GM12878 (cell line): ENCODE results near the gene APLP1. TPM values are rescaled to one million over a fixed set of nuclear protein-coding genes. Genes with fewer than 3 reads are reported as not detected.

Experiments
- ATAC-seq: fragments of 200-7000 bp; cut with Tn5 transposase; 3 replicates; pipeline ENCODE4 v1.9.1; 2020; ENCODE audit warnings: mild to moderate bottlenecking, moderate library complexity
- BruUV-seq: library from RNA; stranded (reverse); fragments of 400-500 nt; replicated peaks from 2 replicates; lab custom pipeline; 2021; lab: Mats Ljungman, UMichigan
- CTCF ChIA-PET: fragments of 300-600 bp; sonication (Branson Sonifier 250); formaldehyde crosslinking; extraction: SDS; loops from one replicate; lab custom pipeline; 2021; ENCODE audit warnings: inconsistent platforms; lab: Yijun Ruan, JAX
- POLR2A ChIA-PET: fragments of 350-600 bp; formaldehyde crosslinking; extraction: SDS; loops from one replicate; lab custom pipeline; 2021; ENCODE audit warnings: inconsistent platforms; lab: Charles Lee
- RAD21 ChIA-PET: fragments of 300-600 bp; sonication (Branson Sonifier 250); formaldehyde crosslinking; loops from one replicate; lab custom pipeline; 2023; ENCODE audit warnings: antibody characterized with exemption; ENCODE audit not compliant: unreplicated experiment; lab: Charles Lee
- SMC1A ChIA-PET: fragments of 300-600 bp; sonication (Branson Sonifier 250); formaldehyde crosslinking; loops from one replicate; lab custom pipeline; 2023; ENCODE audit not compliant: unreplicated experiment, uncharacterized antibody; lab: Charles Lee
- DNase-seq: peaks from one replicate; pipeline ENCODE4 v3.0.0-alpha.2; 2011; ENCODE audit warnings: low read depth, low spot score
- FAIRE-seq: peaks from 3 replicates; lab custom pipeline; 2011; peaks lifted over from hg19 to GRCh38; lab: Jason Lieb, UNC
- H2AFZ ChIP-seq: 2 replicates; pipeline ENCODE4 v1.6.0; 2011; ENCODE audit warnings: low read depth, low read length, control low read depth; ENCODE audit not compliant: control insufficient read depth
- H3K27ac ChIP-seq: 2 replicates; pipeline ENCODE4 v1.5.1; 2011; ENCODE audit warnings: control low read depth; ENCODE audit not compliant: control insufficient read depth, insufficient read depth
- H3K27me3 ChIP-seq, 2 experiments: replicated peaks in 1 of 2; 2 replicates each; pipeline versions ENCODE4 v1.6.0 to v1.6.1; 2011; ENCODE audit warnings: low read length in 1 of 2; ENCODE audit not compliant: control insufficient read depth in 2 of 2, insufficient read depth in 2 of 2
- H3K36me3 ChIP-seq, 2 experiments: 2 replicates each; pipeline ENCODE4 v1.5.1; 2011; ENCODE audit warnings: low read length in 1 of 2; ENCODE audit not compliant: control insufficient read depth in 2 of 2, insufficient read depth in 2 of 2
- H3K4me1 ChIP-seq: 2 replicates; pipeline ENCODE4 v1.6.1; 2011; ENCODE audit warnings: mild to moderate bottlenecking, low read length, moderate library complexity, mixed read lengths; ENCODE audit not compliant: control insufficient read depth, insufficient read depth
- H3K4me2 ChIP-seq: 2 replicates; pipeline ENCODE4 v1.6.0; 2011; ENCODE audit warnings: control low read depth; ENCODE audit not compliant: control insufficient read depth, insufficient read depth
- H3K4me3 ChIP-seq: fragments of 200-600 bp; sonication (generic); 2 replicates; pipeline ENCODE4 v1.5.1; 2016
- H3K79me2 ChIP-seq: 2 replicates; pipeline ENCODE4 v1.6.0; 2011; ENCODE audit warnings: low read length; ENCODE audit not compliant: control insufficient read depth, insufficient read depth
- H3K9ac ChIP-seq: 2 replicates; pipeline ENCODE4 v1.8.0; 2011; ENCODE audit warnings: low read length, control low read depth, mixed read lengths; ENCODE audit not compliant: control insufficient read depth, insufficient read depth
- H3K9me3 ChIP-seq: replicated peaks from 3 replicates; pipeline ENCODE4 v1.5.1; 2011; ENCODE audit warnings: mild to moderate bottlenecking, low read length; ENCODE audit not compliant: control insufficient read depth, insufficient read depth
- H4K20me1 ChIP-seq: 2 replicates; pipeline ENCODE4 v1.6.0; 2011; ENCODE audit not compliant: control insufficient read depth, insufficient read depth
- MEF2B ChIP-seq: fragments of 450-650 bp; IDR thresholded peaks from 2 replicates; pipeline ENCODE4 v1.6.1; 2018; ENCODE audit warnings: mild to moderate bottlenecking, moderate library complexity; ENCODE audit not compliant: partially characterized antibody, poor library complexity, severe bottlenecking
- MLLT1 ChIP-seq: fragments of 450-650 bp; IDR thresholded peaks from 2 replicates; pipeline ENCODE4 v1.6.1; 2016; ENCODE audit warnings: mild to moderate bottlenecking
- MYB ChIP-seq: fragments of 150-350 bp; IDR thresholded peaks from 2 replicates; pipeline ENCODE4 v1.6.1; 2014; ENCODE audit warnings: mild to moderate bottlenecking, low read depth, low read length, borderline replicate concordance
- MYC ChIP-seq: IDR thresholded peaks from 2 replicates; pipeline ENCODE4 v1.6.1; 2011; ENCODE audit warnings: mild to moderate bottlenecking, low read length, moderate library complexity, inconsistent platforms; ENCODE audit not compliant: insufficient read depth, insufficient replicate concordance, insufficient read length, severe bottlenecking
- NR2F1 ChIP-seq: fragments of 450-650 bp; conservative IDR thresholded peaks from 2 replicates; pipeline ENCODE4 v1.6.1; 2017; ENCODE audit warnings: mild to moderate bottlenecking
- POLR2A ChIP-seq: IDR thresholded peaks from 2 replicates; pipeline ENCODE4 v1.6.1; 2011; ENCODE audit warnings: low read depth, mild to moderate bottlenecking, low read length
- SMARCA5 ChIP-seq: fragments of 450-650 bp; IDR thresholded peaks from 2 replicates; pipeline ENCODE4 v1.6.1; 2017; ENCODE audit warnings: mild to moderate bottlenecking
- STAT1 ChIP-seq: fragments of 450-650 bp; conservative IDR thresholded peaks from 2 replicates; pipeline ENCODE4 v1.6.1; 2014; ENCODE audit warnings: antibody characterized with exemption, mild to moderate bottlenecking
- ZNF384 ChIP-seq: IDR thresholded peaks from 2 replicates; pipeline ENCODE4 v1.6.1; 2012; ENCODE audit warnings: low read depth, mild to moderate bottlenecking, low read length, improper control_type of control experiment, borderline replicate concordance
- WGBS: methylation state at CpG from one replicate; pipeline ENCODE4 v1.1.6; 2016; ENCODE audit warnings: low lambda C conversion rate; ENCODE audit not compliant: insufficient replicate concordance, insufficient coverage; ENCODE audit errors: missing lambda C conversion rate; 5-methylcytosine and 5-hydroxymethylcytosine counted together
- in situ Hi-C: fragments of 300-500 bp; cut with MboI; formaldehyde crosslinking; loops from 9 replicates; pipeline ENCODE4 v1.14.3; 2018; ENCODE audit warnings: mixed read lengths
- intact Hi-C: fragments of 100-400 bp; cut with micrococcal nuclease; formaldehyde crosslinking; loops from one replicate; pipeline ENCODE4 v1.14.2; 2022; ENCODE audit not compliant: unreplicated experiment
- polyA plus RNA-seq, 11 experiments: library from polyadenylated mRNA; depleted of rRNA in 4 of 11; unstranded in 6 of 11; stranded (reverse) in 5 of 11; fragments of >200 nt; fragmentation: Nextera tagmentation in 4 of 11; fragmentation: Illumina TruSeq in 1 of 11; extraction: Ambion mirVana in 4 of 11; extraction: Trizol in 1 of 11; gene quantifications; 1 replicate in 1 of 11; 2 replicates in 10 of 11; pipeline versions ENCODE4 v1.2.1 to v1.2.3, GENCODE V29; 2011 to 2016; ENCODE audit warnings: inconsistent platforms in 2 of 11, missing spikeins in 2 of 11, low read depth in 1 of 11
- total RNA-seq, 4 experiments: library from RNA; depleted of rRNA in 3 of 4; stranded (reverse); fragments of >200 nt in 3 of 4; fragmentation: Illumina TruSeq in 1 of 4; extraction: Trizol in 1 of 4; gene quantifications; 2 replicates each; pipeline versions ENCODE4 v1.2.1 to v1.2.3, GENCODE V29; 2013 to 2021
- TF ChIP-seq, protein P1 (sequence below), 3 experiments: IDR thresholded peaks in 2 of 3; conservative IDR thresholded peaks in 1 of 3; 2 replicates each; pipeline ENCODE4 v1.5.1; 2011; ENCODE audit warnings: low read depth in 3 of 3, low read length in 3 of 3, mild to moderate bottlenecking in 3 of 3, control low read depth in 2 of 3, moderate library complexity in 2 of 3, inconsistent platforms in 1 of 3, mixed read lengths in 1 of 3; ENCODE audit not compliant: control insufficient read depth in 2 of 3, insufficient read depth in 1 of 3; ENCODE audit errors: extremely low read depth in 1 of 3
- TF ChIP-seq, protein P2 (sequence below): IDR thresholded peaks from 2 replicates; pipeline ENCODE4 v1.6.1; 2011; ENCODE audit warnings: low read depth, low read length, improper control_type of control experiment, borderline replicate concordance

Gene APLP1
- total and polyA plus RNA-seq, 10 of the 15 experiments (the other 5 are each of a cell fraction or from before 2014, with no cell fraction given), result 0.07 to 2.2 (median 0.91) TPM; not detected in 1

DNA sequence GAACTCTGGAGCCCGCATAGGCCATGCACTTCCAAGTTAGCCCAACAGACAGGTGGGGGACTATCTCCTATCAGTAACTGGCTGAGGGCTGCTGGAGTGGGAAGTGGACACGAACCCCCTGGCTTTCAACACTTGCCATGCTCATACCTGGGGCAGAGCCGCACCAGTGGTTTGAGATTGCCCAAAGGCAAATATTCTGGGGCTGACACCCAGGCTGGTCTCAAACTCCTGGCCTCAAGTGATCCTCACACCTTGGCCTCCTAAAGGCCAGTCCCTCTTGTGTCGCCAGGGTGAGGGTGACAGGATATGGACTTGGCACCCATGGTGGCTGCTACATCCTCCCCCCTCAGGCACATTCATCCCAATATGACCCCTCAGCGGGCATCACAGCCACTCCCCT, 18.8 kb downstream of the APLP1 start:
- Histone ChIP-seq H3K9me3 (no peaks in the 10 kb centered on the region), H4K20me1 (peaks cover 3% of the 10 kb centered on the region; the same call in 1 of the 2 replicates), H3K9ac (no peak overlapping the region), H2AFZ (no peak overlapping the region), H3K4me1 (no peaks in the 10 kb centered on the region), H3K27me3 (no peaks in the 10 kb centered on the region), H3K36me3 (peaks cover 19 to 24% of the 10 kb centered on the region in 2 experiments), H3K4me3 (no peak overlapping the region), H3K79me2 (no peaks in the 10 kb centered on the region), H3K27ac (no peak overlapping the region), H3K4me2 (no peak overlapping the region)
- POLR2A ChIA-PET, result interaction anchor here (1.5 kb wide), 1 partner anchor 44 kb away, joined by 6 read pairs; no protein-coding TSS in a partner anchor
- RAD21 ChIA-PET, result interaction anchor here (0.9 kb wide), 1 partner anchor 45 kb away, joined by 3 read pairs; no protein-coding TSS in a partner anchor
- 87% methylated on average over 5 of the region's 5 CpGs for WGBS
- no peak for FAIRE-seq
- TF ChIP-seq MYB, result no peak
- no peak for TF ChIP-seq STAT1
- TF ChIP-seq POLR2A, result peak; percentile 59; the same call in 1 of the 2 replicates
- no peak for TF ChIP-seq ZNF384
- intact Hi-C loops (no loop called here), in situ Hi-C loops (loop anchor here (5.0 kb wide), 1 partner anchor 45 kb away; no protein-coding TSS in a partner anchor)
- no peak for DNase-seq
- ATAC-seq, result no peak; the same call in 2 of the 3 replicates
- CTCF ChIA-PET, result interaction anchor here (9.6 kb wide), 1 partner anchor 45 kb away, joined by 145 read pairs; no protein-coding TSS in a partner anchor
- BruUV-seq, result no TSS peak
- SMC1A ChIA-PET, result interaction anchor here (0.7 to 2.4 kb wide), 2 partner anchors 42 to 43 kb away, joined by 3 to 12 read pairs; no protein-coding TSS in a partner anchor

- Histone ChIP-seq H3K27ac (no peak overlapping the region), H3K27me3 (no peaks in the 10 kb centered on the region), H2AFZ (no peak overlapping the region), H3K9ac (no peak overlapping the region), H4K20me1 (peaks cover 3% of the 10 kb centered on the region; the same call in 1 of the 2 replicates), H3K4me1 (no peaks in the 10 kb centered on the region), H3K79me2 (no peaks in the 10 kb centered on the region), H3K4me2 (no peak overlapping the region), H3K9me3 (no peaks in the 10 kb centered on the region), H3K36me3 (peaks cover 20 to 29% of the 10 kb centered on the region in 2 experiments), H3K4me3 (no peak overlapping the region)
- SMC1A ChIA-PET, result no interaction called here
- 100% methylated on average over 9 of the region's 9 CpGs for WGBS
- POLR2A ChIA-PET, result interaction anchor here (1.2 to 1.5 kb wide), 3 partner anchors 41 to 46 kb away, joined by 3 to 6 read pairs (median 5); no protein-coding TSS in a partner anchor
- intact Hi-C loops (no loop called here), in situ Hi-C loops (loop anchor here (5.0 kb wide), 1 partner anchor 44 kb away; no protein-coding TSS in a partner anchor)
- RAD21 ChIA-PET, result interaction anchor here (0.7 kb wide), 1 partner anchor 43 kb away, joined by 3 read pairs; no protein-coding TSS in a partner anchor
- FAIRE-seq (no peak), DNase-seq (no peak), ATAC-seq (no peak)
- CTCF ChIA-PET, result interaction anchor here (1.0 to 1.4 kb wide), 2 partner anchors 10 to 43 kb away, joined by 3 to 7 read pairs; no protein-coding TSS in a partner anchor
- BruUV-seq, result no TSS peak
- TF ChIP-seq, protein P1, sequence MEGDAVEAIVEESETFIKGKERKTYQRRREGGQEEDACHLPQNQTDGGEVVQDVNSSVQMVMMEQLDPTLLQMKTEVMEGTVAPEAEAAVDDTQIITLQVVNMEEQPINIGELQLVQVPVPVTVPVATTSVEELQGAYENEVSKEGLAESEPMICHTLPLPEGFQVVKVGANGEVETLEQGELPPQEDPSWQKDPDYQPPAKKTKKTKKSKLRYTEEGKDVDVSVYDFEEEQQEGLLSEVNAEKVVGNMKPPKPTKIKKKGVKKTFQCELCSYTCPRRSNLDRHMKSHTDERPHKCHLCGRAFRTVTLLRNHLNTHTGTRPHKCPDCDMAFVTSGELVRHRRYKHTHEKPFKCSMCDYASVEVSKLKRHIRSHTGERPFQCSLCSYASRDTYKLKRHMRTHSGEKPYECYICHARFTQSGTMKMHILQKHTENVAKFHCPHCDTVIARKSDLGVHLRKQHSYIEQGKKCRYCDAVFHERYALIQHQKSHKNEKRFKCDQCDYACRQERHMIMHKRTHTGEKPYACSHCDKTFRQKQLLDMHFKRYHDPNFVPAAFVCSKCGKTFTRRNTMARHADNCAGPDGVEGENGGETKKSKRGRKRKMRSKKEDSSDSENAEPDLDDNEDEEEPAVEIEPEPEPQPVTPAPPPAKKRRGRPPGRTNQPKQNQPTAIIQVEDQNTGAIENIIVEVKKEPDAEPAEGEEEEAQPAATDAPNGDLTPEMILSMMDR (IDR thresholded peaks at IDR 0.05 in 2 of 3, conservative IDR thresholded peaks at IDR 0.05 in 1 of 3; ENCODE audit: control insufficient read depth in 2 of 3, extremely low read depth in 1 of 3, insufficient read depth in 1 of 3, low read depth in 3 of 3, low read length in 3 of 3), result no peak
- TF ChIP-seq MLLT1, result no peak
- TF ChIP-seq NR2F1, result no peak
- no peak for TF ChIP-seq SMARCA5
- no peak for TF ChIP-seq MYC
- TF ChIP-seq, protein P2, sequence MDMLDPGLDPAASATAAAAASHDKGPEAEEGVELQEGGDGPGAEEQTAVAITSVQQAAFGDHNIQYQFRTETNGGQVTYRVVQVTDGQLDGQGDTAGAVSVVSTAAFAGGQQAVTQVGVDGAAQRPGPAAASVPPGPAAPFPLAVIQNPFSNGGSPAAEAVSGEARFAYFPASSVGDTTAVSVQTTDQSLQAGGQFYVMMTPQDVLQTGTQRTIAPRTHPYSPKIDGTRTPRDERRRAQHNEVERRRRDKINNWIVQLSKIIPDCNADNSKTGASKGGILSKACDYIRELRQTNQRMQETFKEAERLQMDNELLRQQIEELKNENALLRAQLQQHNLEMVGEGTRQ, result no peak
- TF ChIP-seq MEF2B, result no peak
Measured at GRCh38 chr19:35888398-35888797, 20.0 kb downstream of the APLP1 start.
